Subcutaneous adipose tissue (tissue), 4 donors: ENCODE measurements around the gene GALNT8. TPM values are rescaled to one million over a fixed set of nuclear protein-coding genes. Genes with fewer than 3 reads are reported as not detected.

Source experiments
- total RNA-seq, 4 donors: library from RNA; depleted of rRNA; stranded (reverse); fragments of >200 nt; gene quantifications; one replicate each; pipeline ENCODE4 v1.1.0, GENCODE V29; 2016
- TF ChIP-seq, protein P1 (sequence below): fragments of 450-650 bp; IDR thresholded peaks from one replicate; pipeline ENCODE4 v1.5.1; 2016; ENCODE audit warnings: low read depth, mild to moderate bottlenecking, control low read depth, antibody characterized with exemption, moderate library complexity

Gene GALNT8
- total RNA-seq, 4 donors from 2014 or later: 0.33 to 3.3 (median 1.3) TPM

DNA sequence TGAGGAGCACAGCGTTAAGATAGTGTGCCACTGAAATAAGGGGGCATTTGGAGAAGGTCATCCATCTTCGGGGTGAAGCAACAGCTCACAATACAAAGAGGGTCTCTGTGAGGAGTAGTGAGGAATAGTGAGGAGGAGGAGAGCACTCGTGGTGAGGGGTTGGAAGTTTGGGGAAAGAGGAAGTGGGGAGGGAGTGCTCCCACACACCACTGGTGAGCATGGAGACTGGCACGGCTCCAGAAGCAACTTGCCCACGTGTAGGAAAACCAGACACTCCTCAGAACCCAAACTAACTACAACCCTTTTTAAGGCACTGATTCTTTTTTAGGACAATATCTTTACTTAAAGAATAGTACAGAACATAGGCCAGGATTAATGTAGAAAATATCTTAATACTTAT lies 48.9 kb downstream of the GALNT8 start:
- TF ChIP-seq, protein P1, sequence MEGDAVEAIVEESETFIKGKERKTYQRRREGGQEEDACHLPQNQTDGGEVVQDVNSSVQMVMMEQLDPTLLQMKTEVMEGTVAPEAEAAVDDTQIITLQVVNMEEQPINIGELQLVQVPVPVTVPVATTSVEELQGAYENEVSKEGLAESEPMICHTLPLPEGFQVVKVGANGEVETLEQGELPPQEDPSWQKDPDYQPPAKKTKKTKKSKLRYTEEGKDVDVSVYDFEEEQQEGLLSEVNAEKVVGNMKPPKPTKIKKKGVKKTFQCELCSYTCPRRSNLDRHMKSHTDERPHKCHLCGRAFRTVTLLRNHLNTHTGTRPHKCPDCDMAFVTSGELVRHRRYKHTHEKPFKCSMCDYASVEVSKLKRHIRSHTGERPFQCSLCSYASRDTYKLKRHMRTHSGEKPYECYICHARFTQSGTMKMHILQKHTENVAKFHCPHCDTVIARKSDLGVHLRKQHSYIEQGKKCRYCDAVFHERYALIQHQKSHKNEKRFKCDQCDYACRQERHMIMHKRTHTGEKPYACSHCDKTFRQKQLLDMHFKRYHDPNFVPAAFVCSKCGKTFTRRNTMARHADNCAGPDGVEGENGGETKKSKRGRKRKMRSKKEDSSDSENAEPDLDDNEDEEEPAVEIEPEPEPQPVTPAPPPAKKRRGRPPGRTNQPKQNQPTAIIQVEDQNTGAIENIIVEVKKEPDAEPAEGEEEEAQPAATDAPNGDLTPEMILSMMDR: no peak

- TF ChIP-seq, protein P1: no peak
These were observed 51.2 kb downstream of the GALNT8 start for GRCh38 chr12:4771172-4771959.

- TF ChIP-seq, protein P1: no peak
These were observed 51.9 kb downstream of the GALNT8 start for GRCh38 chr12:4771960-4772566.

DNA sequence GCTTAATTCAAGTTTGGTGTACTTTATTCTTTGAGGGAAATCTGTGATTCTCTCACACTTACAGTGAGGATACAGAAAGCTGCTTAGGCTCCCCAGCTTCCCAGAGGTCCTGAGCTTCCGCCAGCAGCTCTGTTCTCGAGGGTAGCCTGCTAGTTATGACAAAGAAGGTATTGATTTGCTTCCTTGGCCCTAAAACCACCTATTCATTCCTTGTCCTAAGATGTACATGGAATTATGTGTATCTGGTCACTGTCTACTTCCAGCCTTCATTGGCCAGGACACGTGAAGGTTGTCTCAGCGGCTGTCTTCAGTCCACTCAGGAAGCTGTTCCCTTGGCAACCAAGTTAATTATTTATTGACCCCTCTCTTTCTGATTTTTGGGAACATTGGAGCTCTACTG lies 55.7 kb downstream of the GALNT8 start:
- TF ChIP-seq, protein P1: no peak

- TF ChIP-seq, protein P1: no peak
These were observed 59.5 kb downstream of the GALNT8 start for GRCh38 chr12:4779749-4780148.

GRCh38 chr12:4780641-4781611 lies 60.7 kb downstream of the GALNT8 start:
- TF ChIP-seq, protein P1: no peak
